Coronary artery (tissue), 2 donors: ENCODE measurements around the gene HOXB1.
"Not testable (repeated sequence)": the region's sequence is repeated elsewhere in the genome, so short reads cannot be mapped to it uniquely, and the experiment has no call there.

Experiments
- DNase-seq: peaks from one replicate; pipeline ENCODE4 v3.0.0-alpha.2; 2017; ENCODE audit warnings: low spot score
- H3K27ac ChIP-seq, 2 donors: fragments of 200-600 bp; sonication (generic); one replicate each; pipeline ENCODE4 v1.5.1; 2016 to 2019
- H3K4me3 ChIP-seq: fragments of 200-600 bp; sonication (generic); 2 replicates; pipeline ENCODE4 v1.5.1; 2016; ENCODE audit warnings: mild to moderate bottlenecking, moderate library complexity
- CTCF ChIP-seq: fragments of 200-600 bp; sonication (generic); IDR thresholded peaks from one replicate; pipeline ENCODE4 v1.5.1; 2019; ENCODE audit warnings: antibody characterized with exemption

HOXB1 gene

GRCh38 chr17:48513666-48514455 is 16.9 kb downstream of the HOXB1 start:
- Histone ChIP-seq H3K4me3 (no peak overlapping the region), H3K27ac (no peak overlapping the region)
- no peak for DNase-seq
- no peak for TF ChIP-seq CTCF

GRCh38 chr17:48513097-48513496 is 17.7 kb downstream of the HOXB1 start:
- TF ChIP-seq CTCF: no peak
- H3K4me3 ChIP-seq: no peak overlapping the region
- no peak overlapping the region for H3K27ac ChIP-seq
- no peak for DNase-seq

GRCh38 chr17:48510761-48511604 is 19.8 kb downstream of the HOXB1 start:
- DNase-seq: no peak
- no peak overlapping the region for H3K4me3 ChIP-seq
- no peak for TF ChIP-seq CTCF
- no peak overlapping the region for H3K27ac ChIP-seq

- Histone ChIP-seq H3K27ac (no peak overlapping the region), H3K4me3 (no peak overlapping the region)
- no peak for DNase-seq
- no peak for TF ChIP-seq CTCF
These were observed 20.4 kb downstream of the HOXB1 start for GRCh38 chr17:48510381-48510760.

- H3K27ac ChIP-seq, H3K4me3 ChIP-seq, DNase-seq: not testable (repeated sequence)
These were observed 21.1 kb downstream of the HOXB1 start for GRCh38 chr17:48509708-48510107.

GRCh38 chr17:48506246-48506645 is 24.6 kb downstream of the HOXB1 start:
- TF ChIP-seq CTCF: no peak
- no peak for DNase-seq

GRCh38 chr17:48505788-48506187 is 25.0 kb downstream of the HOXB1 start:
- no peak overlapping the region for H3K4me3 ChIP-seq
- DNase-seq: no peak
- no peak for TF ChIP-seq CTCF
- H3K27ac ChIP-seq: no peak overlapping the region

More at GRCh38 chr17:48506246-48506645, 24.6 kb downstream of the HOXB1 start:
- Histone ChIP-seq H3K4me3 (no peak overlapping the region), H3K27ac (no peak overlapping the region)
